Adipocyte (in vitro differentiated cells): ENCODE measurements around the gene ASTL.

ENCODE experiments used
- DNase-seq: peaks from one replicate; pipeline ENCODE4 v3.0.0-alpha.2; 2015; ENCODE audit warnings: low read depth
- H3K27me3 ChIP-seq: replicated peaks from 2 replicates; pipeline ENCODE4 v1.7.0; 2013; ENCODE audit warnings: mild to moderate bottlenecking, low read length, moderate library complexity; ENCODE audit not compliant: control insufficient read depth, insufficient read depth
- H3K36me3 ChIP-seq: 2 replicates; pipeline ENCODE4 v1.7.0; 2013; ENCODE audit warnings: low read length, mild to moderate bottlenecking, moderate library complexity; ENCODE audit not compliant: control insufficient read depth, insufficient read depth, severe bottlenecking
- H3K4me1 ChIP-seq: 2 replicates; pipeline ENCODE4 v1.7.0; 2013; ENCODE audit warnings: mild to moderate bottlenecking, low read length, moderate library complexity; ENCODE audit not compliant: control insufficient read depth, insufficient read depth
- H3K4me3 ChIP-seq: 2 replicates; pipeline ENCODE4 v1.7.0; 2013; ENCODE audit warnings: mild to moderate bottlenecking, low read length, moderate library complexity
- H3K9ac ChIP-seq: 2 replicates; pipeline ENCODE4 v1.7.0; 2013; ENCODE audit warnings: mild to moderate bottlenecking, low read length, moderate library complexity
- H3K9me3 ChIP-seq: 2 replicates; pipeline ENCODE4 v1.7.0; 2013; ENCODE audit warnings: mild to moderate bottlenecking, low read length, moderate library complexity; ENCODE audit not compliant: control insufficient read depth

The ASTL gene

DNA sequence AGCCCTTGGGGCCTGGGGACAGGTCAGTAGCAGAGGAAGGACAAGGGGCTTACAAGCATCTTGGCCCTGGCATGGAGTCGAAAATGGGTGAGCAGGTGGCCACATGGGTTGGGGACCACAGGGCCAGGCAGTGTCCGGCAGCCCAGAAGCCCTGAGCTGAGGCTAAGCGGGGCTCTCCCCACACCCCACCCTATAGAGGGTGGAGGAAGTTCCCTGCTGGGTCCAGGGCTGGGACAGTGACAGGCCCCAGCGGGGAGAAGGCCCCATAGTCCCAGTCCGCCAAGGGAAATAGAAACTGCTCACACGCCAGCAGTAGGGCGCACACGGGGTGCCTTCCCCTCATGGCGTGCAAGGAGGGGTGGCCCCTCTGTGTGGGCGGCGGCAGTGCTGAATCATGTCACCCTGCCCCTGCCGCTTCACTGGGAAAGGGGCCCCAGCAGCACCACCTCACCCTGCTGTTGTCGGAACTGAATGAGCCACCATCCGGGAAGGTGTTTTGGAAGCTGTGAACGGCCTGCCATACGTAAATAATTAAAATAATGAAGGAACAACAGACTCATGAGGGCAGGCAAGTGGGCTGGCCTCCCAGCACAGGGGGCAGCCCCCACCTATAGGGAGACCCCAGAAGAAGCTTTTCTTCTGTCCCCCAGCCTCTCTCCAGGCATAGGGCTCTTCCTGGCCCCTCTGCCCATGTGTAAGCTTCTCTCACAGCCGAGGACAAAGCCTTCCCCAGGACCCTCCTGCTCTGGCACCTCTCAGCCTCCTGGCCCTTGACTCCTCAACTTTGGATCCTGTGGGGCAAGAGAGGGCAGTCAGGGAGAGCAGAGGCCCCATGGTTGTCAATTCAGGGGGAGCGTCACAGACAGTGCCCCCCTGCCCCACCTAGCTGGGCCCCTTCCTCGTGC, 19.6 kb upstream of the ASTL start:
- Histone ChIP-seq H3K27me3 (peaks cover 34% of the 10 kb centered on the region), H3K36me3 (no peaks in the 10 kb centered on the region), H3K4me3 (no peak overlapping the region), H3K9ac (no peak overlapping the region), H3K4me1 (no peaks in the 10 kb centered on the region), H3K9me3 (peaks cover 5% of the 10 kb centered on the region)
- DNase-seq, result no peak

GRCh38 chr2:96156926-96157648, 18.8 kb upstream of the ASTL start:
- H3K9ac ChIP-seq, result no peak overlapping the region
- peaks cover 5% of the 10 kb centered on the region for H3K9me3 ChIP-seq
- H3K27me3 ChIP-seq, result peaks cover 34% of the 10 kb centered on the region
- no peak overlapping the region for H3K4me3 ChIP-seq
- DNase-seq, result no peak
- no peaks in the 10 kb centered on the region for H3K36me3 ChIP-seq
- no peaks in the 10 kb centered on the region for H3K4me1 ChIP-seq

GRCh38 chr2:96156011-96156820, 17.9 kb upstream of the ASTL start:
- H3K36me3 ChIP-seq, result no peaks in the 10 kb centered on the region
- H3K4me1 ChIP-seq, result no peaks in the 10 kb centered on the region
- no peak overlapping the region for H3K9ac ChIP-seq
- DNase-seq, result no peak
- no peak overlapping the region for H3K4me3 ChIP-seq
- peaks cover 5% of the 10 kb centered on the region for H3K9me3 ChIP-seq
- peaks cover 34% of the 10 kb centered on the region for H3K27me3 ChIP-seq

DNA sequence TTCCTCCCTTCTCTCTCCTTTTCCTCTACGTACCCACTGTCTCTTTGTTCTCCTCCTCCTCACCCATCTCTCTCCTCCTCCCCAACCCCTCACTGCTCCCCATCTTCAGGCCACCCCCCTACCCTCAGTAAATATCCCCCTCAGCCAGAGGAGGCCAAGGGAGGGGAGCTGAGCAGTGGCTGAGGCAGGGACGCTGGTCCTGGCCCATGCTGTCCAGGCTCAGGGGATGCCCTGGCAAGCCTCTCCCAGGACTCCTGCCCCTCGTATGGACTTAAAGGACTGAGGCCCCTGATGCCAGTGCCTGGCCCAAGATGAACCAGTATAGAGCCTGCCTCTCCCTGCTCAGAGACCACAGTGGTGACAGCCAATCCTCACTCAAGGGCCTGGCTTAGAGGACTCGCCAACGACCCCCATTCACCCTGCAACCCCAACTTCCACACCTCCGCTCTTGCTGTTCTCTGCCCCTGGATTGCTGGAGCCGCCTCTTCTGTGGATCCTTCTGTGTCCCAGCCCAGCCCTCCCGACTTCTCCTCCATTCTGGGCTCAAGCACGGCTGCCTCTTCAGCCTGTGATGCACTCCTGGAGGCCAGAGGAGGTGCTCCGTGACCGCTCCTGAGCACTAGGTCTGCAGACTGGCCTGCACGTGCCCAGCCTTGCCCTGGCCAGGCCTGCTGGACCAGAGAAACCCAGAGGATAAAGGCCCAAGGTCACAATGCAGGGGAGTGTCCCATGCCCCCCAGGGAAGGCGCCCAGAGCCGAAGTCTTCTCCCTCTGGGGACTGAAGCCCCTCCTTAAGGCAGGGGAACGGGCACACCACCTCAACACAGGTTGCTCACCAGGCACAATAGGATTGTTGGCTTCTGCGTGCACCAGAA, 16.4 kb upstream of the ASTL start:
- H3K4me1 ChIP-seq, result no peaks in the 10 kb centered on the region
- H3K36me3 ChIP-seq, result no peaks in the 10 kb centered on the region
- DNase-seq, result no peak
- H3K4me3 ChIP-seq, result no peak overlapping the region
- H3K9ac ChIP-seq, result no peak overlapping the region
- peaks cover 34% of the 10 kb centered on the region for H3K27me3 ChIP-seq
- no peaks in the 10 kb centered on the region for H3K9me3 ChIP-seq

DNA sequence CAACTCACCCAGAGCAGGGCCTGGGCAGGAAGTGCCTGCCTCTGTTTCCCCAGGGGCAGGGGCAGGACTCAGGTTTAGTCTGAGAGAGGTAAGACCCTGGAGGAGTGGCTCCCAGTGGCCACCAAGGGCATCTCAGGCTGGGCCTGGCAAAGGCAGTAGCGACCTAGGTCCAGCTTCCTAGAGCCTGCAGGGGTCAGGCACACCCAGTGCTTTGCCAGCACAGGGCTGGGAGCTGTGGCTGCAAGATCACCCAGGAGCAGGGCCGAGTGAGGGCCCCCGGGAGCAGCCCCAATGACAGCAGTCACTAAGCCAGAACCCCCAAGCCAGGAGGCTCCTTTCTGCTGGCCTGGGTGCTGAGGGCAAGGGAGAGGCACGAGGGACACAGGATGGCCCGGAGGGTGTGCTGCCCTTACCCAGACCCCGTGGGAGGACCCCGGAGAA, 15.7 kb upstream of the ASTL start:
- Histone ChIP-seq H3K4me3 (no peak overlapping the region), H3K27me3 (peaks cover 28% of the 10 kb centered on the region), H3K36me3 (no peaks in the 10 kb centered on the region), H3K9ac (no peak overlapping the region), H3K9me3 (no peaks in the 10 kb centered on the region), H3K4me1 (no peaks in the 10 kb centered on the region)
- DNase-seq, result no peak

DNA sequence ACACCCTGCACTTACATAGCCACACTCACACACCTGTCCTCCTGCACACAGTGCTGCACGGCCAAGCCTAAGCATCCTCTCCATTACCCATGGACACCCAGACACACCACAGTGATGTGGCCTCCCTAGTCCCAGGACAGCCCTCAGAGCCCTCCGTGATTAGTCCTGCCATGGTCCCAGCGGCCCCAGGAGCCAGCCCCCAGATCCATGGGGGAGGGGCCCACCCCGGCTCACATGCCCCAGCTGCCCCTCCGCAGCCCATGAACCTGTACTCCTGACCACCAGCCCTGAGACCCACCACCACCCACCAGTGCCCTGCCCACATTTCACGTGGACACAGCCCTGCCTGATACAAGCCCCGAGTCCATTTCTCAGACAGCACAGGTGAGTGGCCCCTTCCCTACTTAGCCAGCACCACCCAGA, 15.0 kb upstream of the ASTL start:
- Histone ChIP-seq H3K36me3 (no peaks in the 10 kb centered on the region), H3K4me1 (no peaks in the 10 kb centered on the region), H3K27me3 (peaks cover 21% of the 10 kb centered on the region), H3K9me3 (no peaks in the 10 kb centered on the region), H3K4me3 (no peak overlapping the region), H3K9ac (no peak overlapping the region)
- no peak for DNase-seq

GRCh38 chr2:96152304-96153161, 14.2 kb upstream of the ASTL start:
- no peak for DNase-seq
- H3K4me1 ChIP-seq, result peaks cover 5% of the 10 kb centered on the region
- no peak overlapping the region for H3K9ac ChIP-seq
- no peaks in the 10 kb centered on the region for H3K9me3 ChIP-seq
- H3K4me3 ChIP-seq, result no peak overlapping the region
- peaks cover 13% of the 10 kb centered on the region for H3K27me3 ChIP-seq
- H3K36me3 ChIP-seq, result no peaks in the 10 kb centered on the region

DNA sequence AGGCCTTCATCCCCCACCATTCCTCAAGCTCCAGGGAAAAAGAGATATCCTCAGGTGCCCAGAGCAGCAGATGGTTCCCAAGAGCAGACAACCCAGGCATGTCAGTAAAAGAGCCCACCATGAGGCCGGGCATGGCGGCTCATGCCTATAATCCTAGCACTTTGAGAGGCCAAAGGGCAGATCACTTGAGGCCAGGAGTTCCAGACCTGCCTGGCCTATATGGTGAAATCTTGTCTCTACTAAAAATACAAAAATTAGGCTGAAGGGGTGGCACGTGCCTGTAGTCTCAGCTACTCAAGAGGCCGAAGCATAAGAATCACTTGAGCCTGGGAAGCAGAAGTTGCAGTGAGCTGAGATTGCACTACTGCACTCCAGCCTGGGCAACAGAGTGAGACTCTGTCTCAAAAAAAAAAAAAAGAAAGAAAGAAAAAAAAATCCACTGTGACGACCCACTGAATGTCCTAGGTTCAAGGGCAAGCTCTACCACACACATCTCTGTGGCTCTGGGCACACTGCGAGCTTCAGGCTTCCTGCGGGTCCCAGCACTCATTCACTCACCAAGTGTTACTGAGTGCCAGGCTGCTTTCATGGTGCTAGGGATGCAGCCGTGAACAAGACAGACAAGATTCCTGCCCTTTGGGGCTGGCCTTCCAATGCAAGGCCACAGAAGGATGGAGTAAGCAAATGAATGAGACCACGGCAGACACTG, 13.4 kb upstream of the ASTL start:
- H3K36me3 ChIP-seq, result no peaks in the 10 kb centered on the region
- H3K9ac ChIP-seq, result no peak overlapping the region
- H3K4me1 ChIP-seq, result peaks cover 13% of the 10 kb centered on the region
- no peak for DNase-seq
- H3K4me3 ChIP-seq, result no peak overlapping the region
- H3K9me3 ChIP-seq, result no peaks in the 10 kb centered on the region
- peaks cover 6% of the 10 kb centered on the region for H3K27me3 ChIP-seq

DNA sequence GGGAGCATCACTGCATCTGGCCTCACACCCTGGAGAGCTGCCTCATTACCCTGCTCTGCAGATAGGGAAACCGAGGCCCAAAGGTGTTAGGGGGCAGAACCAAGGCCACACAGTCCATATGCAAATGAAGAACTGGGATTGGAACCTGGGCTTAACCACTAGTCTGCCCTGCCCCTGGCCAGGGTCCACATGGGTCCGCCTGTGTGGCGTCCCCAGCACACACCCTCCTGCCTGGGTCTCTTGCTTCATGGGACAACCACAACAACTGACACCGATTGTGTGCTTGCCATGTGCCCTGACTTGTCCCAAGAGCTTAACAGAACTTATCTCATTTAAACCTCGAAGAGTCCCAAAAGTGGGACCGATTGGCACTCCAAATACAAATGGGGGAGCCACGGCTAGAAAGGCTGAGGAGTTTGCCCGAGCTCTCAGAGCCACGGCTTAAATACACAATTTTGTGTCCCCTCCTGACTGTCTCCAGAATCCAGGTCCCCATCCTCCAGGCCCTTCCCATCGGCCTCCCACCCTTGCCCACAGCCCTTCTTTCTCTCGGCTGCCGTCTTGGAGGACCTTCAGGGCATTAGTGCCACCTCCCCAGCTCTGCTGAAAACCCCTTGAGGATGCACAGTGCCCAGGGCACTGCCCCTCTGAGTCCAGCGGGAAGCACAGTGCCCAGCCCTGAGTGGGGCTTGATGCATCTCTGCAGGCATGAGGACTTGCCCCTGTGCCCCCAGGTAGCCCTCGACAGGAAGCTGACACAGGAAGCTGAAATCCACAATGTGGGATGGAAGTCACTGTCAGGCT, 12.7 kb upstream of the ASTL start:
- Histone ChIP-seq H3K27me3 (peaks cover 2% of the 10 kb centered on the region), H3K4me1 (peaks cover 14% of the 10 kb centered on the region), H3K9me3 (no peaks in the 10 kb centered on the region), H3K36me3 (no peaks in the 10 kb centered on the region), H3K4me3 (no peak overlapping the region), H3K9ac (no peak overlapping the region)
- DNase-seq, result no peak
